SK-N-SH (cell line): ENCODE data around the gene SP7. TPM values are rescaled to one million over a fixed set of nuclear protein-coding genes. Genes with fewer than 3 reads are reported as not detected.

Experiments
- CTCF ChIA-PET: fragments of 300-600, 350-600 bp; formaldehyde crosslinking; extraction: SDS; loops from one replicate; lab custom pipeline; 2021; lab: Yijun Ruan, JAX
- POLR2A ChIA-PET: fragments of 350-600 bp; sonication (Branson Sonifier 250); formaldehyde crosslinking; extraction: SDS; loops from one replicate; lab custom pipeline; 2020; ENCODE audit warnings: antibody characterized with exemption, inconsistent platforms; lab: Yijun Ruan, JAX
- DNase-seq: peaks from one replicate; pipeline ENCODE4 v3.0.0; 2012
- H2AFZ ChIP-seq: fragments of 200-600 bp; sonication (generic); 2 replicates; pipeline ENCODE4 v1.8.1; 2016; ENCODE audit warnings: antibody characterized with exemption, mild to moderate bottlenecking, low read depth
- H3F3A ChIP-seq: fragments of 200-600 bp; sonication (generic); replicated peaks from 2 replicates; pipeline ENCODE3; 2016; ENCODE audit warnings: antibody characterized with exemption, mild to moderate bottlenecking; ENCODE audit not compliant: insufficient read depth
- H3K27ac ChIP-seq, 2 experiments: fragments of 200-500 bp in 1 of 2; fragments of 200-600 bp in 1 of 2; sonication (Bioruptor generic) in 1 of 2; sonication (generic), shearing (Covaris generic) in 1 of 2; 2 replicates each; pipeline versions ENCODE4 v1.5.1 to v1.6.1; 2014 to 2016; ENCODE audit warnings: low read depth in 2 of 2, inconsistent platforms in 1 of 2, low read length in 1 of 2, mild to moderate bottlenecking in 1 of 2, mixed read lengths in 1 of 2
- H3K27me3 ChIP-seq: fragments of 200-600 bp; sonication (generic), shearing (Covaris generic); 2 replicates; pipeline ENCODE4 v1.6.1; 2016; ENCODE audit warnings: mixed run types; ENCODE audit not compliant: insufficient read depth
- H3K36me3 ChIP-seq, 2 experiments: fragments of 200-500 bp in 1 of 2; fragments of 200-600 bp in 1 of 2; sonication (Bioruptor generic) in 1 of 2; sonication (generic) in 1 of 2; replicated peaks in 1 of 2; 2 replicates each; pipeline versions ENCODE3 to v1.5.1; 2014 to 2016; ENCODE audit warnings: low read length in 1 of 2, mild to moderate bottlenecking in 1 of 2; ENCODE audit not compliant: insufficient read depth in 2 of 2, control insufficient read depth in 1 of 2
- H3K4me1 ChIP-seq, 2 experiments: fragments of 200-500 bp in 1 of 2; fragments of 200-600 bp in 1 of 2; sonication (Bioruptor generic) in 1 of 2; sonication (generic), shearing (Covaris generic) in 1 of 2; 2 replicates each; pipeline versions ENCODE4 v1.5.1 to v1.6.1; 2014 to 2016; ENCODE audit warnings: low read depth in 1 of 2, low read length in 1 of 2, mixed run types in 1 of 2; ENCODE audit not compliant: insufficient read depth in 2 of 2, control insufficient read depth in 1 of 2
- H3K4me2 ChIP-seq: fragments of 200-600 bp; sonication (generic), shearing (Covaris generic); 2 replicates; pipeline ENCODE4 v1.6.1; 2017; ENCODE audit warnings: mixed run types
- H3K4me3 ChIP-seq, 2 experiments: fragments of 200-500 bp in 1 of 2; fragments of 200-600 bp in 1 of 2; sonication (Bioruptor generic) in 1 of 2; sonication (generic), shearing (Covaris generic) in 1 of 2; 2 replicates each; pipeline versions ENCODE4 v1.5.1 to v1.8.1; 2014 to 2016; ENCODE audit warnings: low read depth in 2 of 2, inconsistent platforms in 1 of 2, low read length in 1 of 2, mild to moderate bottlenecking in 1 of 2, mixed read lengths in 1 of 2, moderate library complexity in 1 of 2
- H3K79me2 ChIP-seq: fragments of 200-600 bp; sonication (generic); 2 replicates; pipeline ENCODE4 v1.8.1; 2017; ENCODE audit warnings: mild to moderate bottlenecking; ENCODE audit not compliant: insufficient read depth
- H3K9ac ChIP-seq: fragments of 200-600 bp; sonication (generic); 2 replicates; pipeline ENCODE4 v1.6.1; 2017; ENCODE audit warnings: mixed run types
- H3K9me2 ChIP-seq: fragments of 200-600 bp; sonication (generic); 2 replicates; pipeline ENCODE4 v1.6.1; 2017; ENCODE audit warnings: mixed run types
- H3K9me3 ChIP-seq: fragments of 200-600 bp; sonication (generic); 2 replicates; pipeline ENCODE4 v1.6.1; 2017; ENCODE audit warnings: mixed run types, mild to moderate bottlenecking, moderate library complexity
- H4K20me1 ChIP-seq: fragments of 200-600 bp; sonication (generic); 2 replicates; pipeline ENCODE4 v1.6.1; 2017; ENCODE audit warnings: mild to moderate bottlenecking, mixed run types; ENCODE audit not compliant: insufficient read depth
- ELF1 ChIP-seq: IDR thresholded peaks from 2 replicates; pipeline ENCODE4 v1.4.0; 2012
- EP300 ChIP-seq, 2 experiments: IDR thresholded peaks; 2 replicates each; pipeline versions ENCODE4 v1.4.0 to v1.6.1; 2012; ENCODE audit warnings: borderline replicate concordance in 1 of 2, low read depth in 1 of 2, low read length in 1 of 2
- GATA2 ChIP-seq: sonication (generic); formaldehyde crosslinking; IDR thresholded peaks from 2 replicates; pipeline ENCODE4 v1.5.0; 2020; ENCODE audit warnings: mild to moderate bottlenecking, missing genetic modification reagents
- IRF3 ChIP-seq: fragments of 150-350 bp; IDR thresholded peaks from 2 replicates; pipeline ENCODE4 v1.6.1; 2016; ENCODE audit warnings: mild to moderate bottlenecking, low read depth, low read length
- MXI1 ChIP-seq: IDR thresholded peaks from 2 replicates; pipeline ENCODE4 v1.6.1; 2012; ENCODE audit warnings: mild to moderate bottlenecking, low read depth, low read length, improper control_type of control experiment
- NFIC ChIP-seq: IDR thresholded peaks from 2 replicates; pipeline ENCODE4 v1.4.0; 2012; ENCODE audit warnings: borderline replicate concordance
- POLR2AphosphoS5 ChIP-seq: IDR thresholded peaks from 2 replicates; pipeline ENCODE4 v1.6.1; 2012; ENCODE audit warnings: low read depth, low read length
- RAD21 ChIP-seq: IDR thresholded peaks from 2 replicates; pipeline ENCODE4 v1.6.1; 2012; ENCODE audit warnings: mild to moderate bottlenecking, low read length
- RFX5 ChIP-seq: IDR thresholded peaks from 2 replicates; pipeline ENCODE4 v1.6.1; 2012; ENCODE audit warnings: mild to moderate bottlenecking, improper control_type of control experiment, low read length
- SIN3A ChIP-seq: IDR thresholded peaks from 2 replicates; pipeline ENCODE4 v1.6.1; 2012; ENCODE audit warnings: low read depth, mild to moderate bottlenecking, low read length, moderate library complexity, borderline replicate concordance
- TCF12 ChIP-seq: IDR thresholded peaks from 2 replicates; pipeline ENCODE4 v1.4.0; 2012
- TEAD4 ChIP-seq: IDR thresholded peaks from 2 replicates; pipeline ENCODE4 v1.4.0; 2012; ENCODE audit warnings: mild to moderate bottlenecking, borderline replicate concordance; ENCODE audit not compliant: insufficient read depth
- USF1 ChIP-seq: IDR thresholded peaks from 2 replicates; pipeline ENCODE4 v1.4.0; 2012; ENCODE audit warnings: low read depth, borderline replicate concordance
- YY1 ChIP-seq: IDR thresholded peaks from 2 replicates; pipeline ENCODE4 v1.4.0; 2012; ENCODE audit warnings: low read depth, mild to moderate bottlenecking
- WGBS: methylation state at CpG from one replicate; pipeline ENCODE4 v1.1.6; 2017; ENCODE audit warnings: low lambda C conversion rate; 5-methylcytosine and 5-hydroxymethylcytosine counted together
- polyA plus RNA-seq, 3 experiments: library from polyadenylated mRNA; depleted of rRNA; stranded (reverse); fragments of >200 nt; gene quantifications; 2 replicates each; pipeline ENCODE4 v1.2.3, GENCODE V29; 2012
- TF ChIP-seq, protein P1 (sequence below): fragments of 150-350 bp; IDR thresholded peaks from 2 replicates; pipeline ENCODE4 v1.6.1; 2017; ENCODE audit warnings: antibody characterized with exemption, low read length, low read depth, borderline replicate concordance
- TF ChIP-seq, protein P2 (sequence below): IDR thresholded peaks from 2 replicates; pipeline ENCODE4 v1.4.0; 2012; ENCODE audit warnings: low read depth, borderline replicate concordance

The SP7 gene
- polyA plus RNA-seq, 1 of the 3 experiments (the other 2 are of a cell fraction) = not detected

DNA sequence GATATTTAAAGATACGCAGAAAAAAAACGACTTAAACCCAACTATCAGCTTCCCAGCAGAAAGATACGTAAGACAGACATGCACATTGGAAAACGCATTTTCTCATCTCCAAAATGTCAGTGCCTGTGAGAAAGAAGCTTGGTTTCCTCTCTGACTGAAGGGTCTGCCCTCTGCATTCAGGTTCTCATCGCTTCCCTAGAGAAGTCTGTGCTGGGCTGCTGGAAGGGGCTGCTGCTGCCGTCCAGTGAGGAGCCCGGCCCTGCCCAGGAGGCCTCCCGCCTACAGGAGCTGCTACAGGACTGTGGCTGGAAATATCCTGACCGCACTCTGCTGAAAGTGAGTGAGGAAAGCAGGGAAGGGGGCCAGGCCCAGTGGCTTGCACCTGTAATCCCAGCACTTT, 45.5 kb downstream of the SP7 start:
- Histone ChIP-seq H2AFZ (peak overlapping the region; percentile 56; the same call in 1 of the 2 replicates), H3K4me3 (no peak overlapping the region), H3K9me3 (no peaks in the 10 kb centered on the region), H3K36me3 (peaks cover 3 to 9% of the 10 kb centered on the region in 2 experiments), H3K4me2 (peak overlapping the region; percentile 61), H3K27me3 (no peaks in the 10 kb centered on the region), H3K4me1 (peaks cover 4 to 19% of the 10 kb centered on the region in 2 experiments; a peak in 2 of 4 replicates), H3F3A (peaks cover 36% of the 10 kb centered on the region), H3K9me2 (no peaks in the 10 kb centered on the region), H3K79me2 (peaks cover 3% of the 10 kb centered on the region), H3K9ac (no peak overlapping the region), H3K27ac (peak overlapping the region in 1 of 2 experiments; percentile 87; a peak in 2 of 4 replicates), H4K20me1 (no peaks in the 10 kb centered on the region)
- ChIA-PET POLR2A (no interaction called here), CTCF (interaction anchor here (1.0 to 19.2 kb wide), 5 partner anchors 23 to 132 kb away, joined by 4 to 363 read pairs (median 8); partner anchors contain the start of genes AAAS and ESPL1)
- DNase-seq = no peak
- no peak for TF ChIP-seq EP300 (IDR thresholded peaks at IDR 0.05; ENCODE audit: borderline replicate concordance in 1 of 2, low read depth in 1 of 2, low read length in 1 of 2)
- TF ChIP-seq, protein P1, sequence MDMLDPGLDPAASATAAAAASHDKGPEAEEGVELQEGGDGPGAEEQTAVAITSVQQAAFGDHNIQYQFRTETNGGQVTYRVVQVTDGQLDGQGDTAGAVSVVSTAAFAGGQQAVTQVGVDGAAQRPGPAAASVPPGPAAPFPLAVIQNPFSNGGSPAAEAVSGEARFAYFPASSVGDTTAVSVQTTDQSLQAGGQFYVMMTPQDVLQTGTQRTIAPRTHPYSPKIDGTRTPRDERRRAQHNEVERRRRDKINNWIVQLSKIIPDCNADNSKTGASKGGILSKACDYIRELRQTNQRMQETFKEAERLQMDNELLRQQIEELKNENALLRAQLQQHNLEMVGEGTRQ = no peak
- no peak for TF ChIP-seq IRF3
- TF ChIP-seq RFX5 = no peak
- no peak for TF ChIP-seq YY1
- WGBS = 76% methylated on average over 9 of the region's 9 CpGs

- H3K4me3 ChIP-seq = no peak overlapping the region
- H3K79me2 ChIP-seq = no peaks in the 10 kb centered on the region
- ChIA-PET POLR2A (no interaction called here), CTCF (interaction anchor here (0.7 to 19.2 kb wide), 8 partner anchors 8 to 131 kb away, joined by 3 to 363 read pairs (median 6); partner anchors contain the start of genes ESPL1 and MYG1)
- peak overlapping the region; percentile 61 for H3K4me2 ChIP-seq
- H3F3A ChIP-seq = peaks cover 35% of the 10 kb centered on the region
- H3K27ac ChIP-seq = peak overlapping the region in 1 of 2 experiments; percentile 87; a peak in 2 of 4 replicates
- H3K4me1 ChIP-seq = peaks cover 3 to 19% of the 10 kb centered on the region in 2 experiments; a peak in 2 of 4 replicates
- H3K9me2 ChIP-seq = no peaks in the 10 kb centered on the region
- WGBS = no CpG with 5 or more reads among the region's 4 CpGs
- DNase-seq = no peak
- no peaks in the 10 kb centered on the region for H3K27me3 ChIP-seq
- no peaks in the 10 kb centered on the region for H4K20me1 ChIP-seq
- TF ChIP-seq NFIC (0 out of 2 replicates have a peak, but pooled peaks have one; percentile 18), MXI1 (no peak)
- no peak overlapping the region for H3K9ac ChIP-seq
- H2AFZ ChIP-seq = no peak overlapping the region
- H3K36me3 ChIP-seq = peaks cover 3 to 9% of the 10 kb centered on the region in 2 experiments
- no peaks in the 10 kb centered on the region for H3K9me3 ChIP-seq
Observed at GRCh38 chr12:53289891-53290290, 46.3 kb downstream of the SP7 start.

DNA sequence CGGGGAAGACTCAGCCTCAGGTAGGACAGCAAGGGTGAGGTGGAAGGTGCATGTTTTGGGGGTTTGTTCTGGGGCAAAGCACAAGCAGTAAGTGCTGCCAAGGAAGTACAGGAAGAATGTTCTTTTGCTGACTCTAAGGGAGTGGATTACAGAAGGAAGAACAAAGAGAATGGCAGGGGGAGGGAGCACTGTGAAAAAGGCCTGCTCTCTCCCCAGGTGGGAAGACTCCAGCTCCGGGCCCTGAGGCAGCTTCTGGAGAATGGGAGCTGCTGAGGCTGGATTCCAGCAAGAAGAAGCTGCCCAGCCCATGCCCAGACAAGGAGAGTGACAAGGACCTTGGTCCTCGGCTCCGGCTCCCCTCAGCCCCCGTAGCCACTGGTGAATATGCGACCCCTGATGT, 47.8 kb downstream of the SP7 start:
- whole genome bisulfite sequencing = 88% methylated on average over 2 of the region's 6 CpGs
- ChIA-PET POLR2A (interaction anchor here (1.0 kb wide), 1 partner anchor 72 kb away, joined by 3 read pairs; no protein-coding TSS in a partner anchor), CTCF (interaction anchor here (0.6 to 19.2 kb wide), 18 partner anchors 9 to 226 kb away, joined by 3 to 363 read pairs (median 4); partner anchors contain the start of genes CSAD, ESPL1, MYG1 and SOAT2)
- no peaks in the 10 kb centered on the region for H3K9me3 ChIP-seq
- H3K9me2 ChIP-seq = no peaks in the 10 kb centered on the region
- no peaks in the 10 kb centered on the region for H4K20me1 ChIP-seq
- TF ChIP-seq EP300 (IDR thresholded peaks at IDR 0.05; ENCODE audit: borderline replicate concordance in 1 of 2, low read depth in 1 of 2, low read length in 1 of 2) (no peak), GATA2 (CRISPR knock-in tag) (no peak), TEAD4 (no peak), SIN3A (no peak), ELF1 (no peak), TCF12 (no peak), USF1 (no peak), RAD21 (no peak), POLR2AphosphoS5 (no peak)
- TF ChIP-seq, protein P2, sequence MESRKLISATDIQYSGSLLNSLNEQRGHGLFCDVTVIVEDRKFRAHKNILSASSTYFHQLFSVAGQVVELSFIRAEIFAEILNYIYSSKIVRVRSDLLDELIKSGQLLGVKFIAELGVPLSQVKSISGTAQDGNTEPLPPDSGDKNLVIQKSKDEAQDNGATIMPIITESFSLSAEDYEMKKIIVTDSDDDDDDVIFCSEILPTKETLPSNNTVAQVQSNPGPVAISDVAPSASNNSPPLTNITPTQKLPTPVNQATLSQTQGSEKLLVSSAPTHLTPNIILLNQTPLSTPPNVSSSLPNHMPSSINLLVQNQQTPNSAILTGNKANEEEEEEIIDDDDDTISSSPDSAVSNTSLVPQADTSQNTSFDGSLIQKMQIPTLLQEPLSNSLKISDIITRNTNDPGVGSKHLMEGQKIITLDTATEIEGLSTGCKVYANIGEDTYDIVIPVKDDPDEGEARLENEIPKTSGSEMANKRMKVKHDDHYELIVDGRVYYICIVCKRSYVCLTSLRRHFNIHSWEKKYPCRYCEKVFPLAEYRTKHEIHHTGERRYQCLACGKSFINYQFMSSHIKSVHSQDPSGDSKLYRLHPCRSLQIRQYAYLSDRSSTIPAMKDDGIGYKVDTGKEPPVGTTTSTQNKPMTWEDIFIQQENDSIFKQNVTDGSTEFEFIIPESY = no peak
- TF ChIP-seq, all 33 proteins: peak for 0
- Histone ChIP-seq H3K79me2 (no peaks in the 10 kb centered on the region), H2AFZ (no peak overlapping the region), H3K4me1 (peaks cover 0 to 19% of the 10 kb centered on the region in 2 experiments; a peak in 2 of 4 replicates), H3K9ac (no peak overlapping the region), H3F3A (peaks cover 23% of the 10 kb centered on the region), H3K4me2 (no peak overlapping the region), H3K36me3 (peaks cover 7 to 15% of the 10 kb centered on the region in 2 experiments), H3K27me3 (no peaks in the 10 kb centered on the region), H3K27ac (no peak overlapping the region), H3K4me3 (no peak overlapping the region)
- no peak for DNase-seq
